GM12872 (cell line): ENCODE data around the gene CNTLN.

Experiments used
- CTCF ChIP-seq: IDR thresholded peaks from 3 replicates; pipeline ENCODE4 v1.5.1; 2011; ENCODE audit warnings: low read depth, mild to moderate bottlenecking, low read length, moderate library complexity; ENCODE audit not compliant: insufficient read depth

CNTLN gene

GRCh38 chr9:17342696-17343095, 207.9 kb downstream of the CNTLN start:
- no peak for TF ChIP-seq CTCF

GRCh38 chr9:17349831-17350230, 215.0 kb downstream of the CNTLN start:
- no peak for TF ChIP-seq CTCF

GRCh38 chr9:17361378-17361777, 226.5 kb downstream of the CNTLN start:
- no peak for TF ChIP-seq CTCF

GRCh38 chr9:17367035-17367434, 232.2 kb downstream of the CNTLN start:
- no peak for TF ChIP-seq CTCF

- no peak for TF ChIP-seq CTCF
These were observed 245.5 kb downstream of the CNTLN start for GRCh38 chr9:17380126-17380861.

GRCh38 chr9:17387565-17387964, 252.7 kb downstream of the CNTLN start:
- TF ChIP-seq CTCF: no peak

- TF ChIP-seq CTCF: no peak
These were observed 254.2 kb downstream of the CNTLN start for GRCh38 chr9:17389026-17389425.
